Activated CD4-positive, alpha-beta T cell treated with anti-CD3 and anti-CD28 coated beads, Interleukin-10, Interleukin-2, amounts not matched to agents 100 ng/mL and 50 ng/mL, durations not matched to agents 16 hours and 8 hours (primary cell): ENCODE results near the gene MYH11.
"Not testable (repeated sequence)": the region's sequence is repeated elsewhere in the genome, so short reads cannot be mapped to it uniquely, and the experiment has no call there.

Experiments
- DNase-seq: peaks from one replicate; pipeline ENCODE4 v3.0.0-alpha.2; 2020

MYH11 gene

GRCh38 chr16:15874745-15875314 is 18.0 kb upstream of the MYH11 start:
- peak; percentile 28 for DNase-seq

- DNase-seq: no peak
Observed at GRCh38 chr16:15873737-15874136, 16.9 kb upstream of the MYH11 start.

- no peak for DNase-seq
Observed at GRCh38 chr16:15873301-15873700, 16.5 kb upstream of the MYH11 start.

GRCh38 chr16:15870011-15870410 is 13.2 kb upstream of the MYH11 start:
- no peak for DNase-seq

- no peak for DNase-seq
Observed at GRCh38 chr16:15866451-15866850, 9.6 kb upstream of the MYH11 start.

GRCh38 chr16:15865742-15866141 is 8.9 kb upstream of the MYH11 start:
- DNase-seq: no peak

- no peak for DNase-seq
Observed at GRCh38 chr16:15864939-15865338, 8.1 kb upstream of the MYH11 start.

GRCh38 chr16:15861996-15862395 is 5.2 kb upstream of the MYH11 start:
- no peak for DNase-seq

- no peak for DNase-seq
Observed at GRCh38 chr16:15858921-15859668, 2.3 kb upstream of the MYH11 start.

- no peak for DNase-seq
Observed at GRCh38 chr16:15857724-15858560, 1.1 kb upstream of the MYH11 start.

- DNase-seq: no peak
Observed at GRCh38 chr16:15856182-15856581, 646 bp downstream of the MYH11 start.

- DNase-seq: no peak
Observed at GRCh38 chr16:15855704-15856003, 1.2 kb downstream of the MYH11 start.

- DNase-seq: no peak
Observed at GRCh38 chr16:15854906-15855703, 1.7 kb downstream of the MYH11 start.

- DNase-seq: no peak
Observed at GRCh38 chr16:15854061-15854460, 2.8 kb downstream of the MYH11 start.

GRCh38 chr16:15853021-15853420 is 3.8 kb downstream of the MYH11 start:
- no peak for DNase-seq

- not testable (repeated sequence) for DNase-seq
Observed at GRCh38 chr16:15850555-15850954, 6.3 kb downstream of the MYH11 start.

- DNase-seq: no peak
Observed at GRCh38 chr16:15849209-15849981, 7.4 kb downstream of the MYH11 start.

- no peak for DNase-seq
Observed at GRCh38 chr16:15847611-15848175, 9.1 kb downstream of the MYH11 start.

GRCh38 chr16:15846510-15846909 is 10.3 kb downstream of the MYH11 start:
- DNase-seq: no peak

- DNase-seq: no peak
Observed at GRCh38 chr16:15843635-15844279, 13.1 kb downstream of the MYH11 start.

GRCh38 chr16:15839204-15839603 is 17.6 kb downstream of the MYH11 start:
- not testable (repeated sequence) for DNase-seq

GRCh38 chr16:15837761-15838160 is 19.1 kb downstream of the MYH11 start:
- no peak for DNase-seq
